ENCODE data around the gene DISP3.

DNA sequence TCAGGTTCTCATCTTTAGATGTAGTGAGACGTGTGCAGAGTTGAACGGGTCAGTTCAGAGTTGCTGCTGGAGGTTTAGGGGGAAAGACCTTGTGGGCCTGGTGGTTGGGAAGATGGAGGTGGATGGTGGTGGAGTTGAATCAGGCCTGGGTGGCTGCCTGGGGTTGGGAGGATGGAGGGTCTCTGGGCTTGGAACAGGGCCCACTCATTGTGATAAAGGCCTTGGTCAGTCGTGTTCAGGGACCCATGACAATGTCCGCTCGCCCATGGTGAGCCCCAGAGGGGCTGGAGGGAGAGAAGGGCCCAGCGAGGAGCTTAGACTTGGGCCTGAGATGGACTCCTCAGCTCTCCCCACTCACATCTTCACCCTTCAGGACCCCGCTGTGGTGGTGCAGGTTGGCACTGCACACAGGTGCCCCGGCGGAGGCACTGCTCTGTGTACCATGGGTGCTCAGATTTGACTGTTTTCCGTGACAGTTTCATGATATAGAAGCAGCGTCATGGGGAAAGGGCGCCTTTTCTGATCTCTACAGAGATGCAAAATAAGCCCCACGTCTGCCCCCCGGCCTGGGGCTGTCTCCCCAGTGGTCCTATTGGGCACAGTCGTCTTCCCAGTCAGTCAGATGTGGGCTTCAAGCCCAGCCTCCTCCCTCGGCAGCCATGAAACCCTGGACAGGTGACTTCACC lies 39.2 kb downstream of the DISP3 start:
- TF ChIP-seq SUZ12 (IDR thresholded peaks at IDR 0.05; ENCODE audit: extremely low read depth, insufficient read depth, insufficient read length): no peak
- no peak for TF ChIP-seq YY1 (IDR thresholded peaks at IDR 0.05; ENCODE audit: insufficient read depth, insufficient read length)

Measured in NT2/D1 (cell line).